HG03575 (cell line): ENCODE results near the gene PDPR.
"Not testable (repeated sequence)": the region's sequence is repeated elsewhere in the genome, so short reads cannot be mapped to it uniquely, and the experiment has no call there.

Experiments
- ATAC-seq: cut with Tn5 transposase; IDR thresholded peaks from one replicate; pipeline ENCODE4 v1.9.1; 2021; ENCODE audit not compliant: unreplicated experiment, insufficient number of reproducible peaks, low FRiP score; ENCODE audit errors: extremely low read depth

Gene PDPR

DNA sequence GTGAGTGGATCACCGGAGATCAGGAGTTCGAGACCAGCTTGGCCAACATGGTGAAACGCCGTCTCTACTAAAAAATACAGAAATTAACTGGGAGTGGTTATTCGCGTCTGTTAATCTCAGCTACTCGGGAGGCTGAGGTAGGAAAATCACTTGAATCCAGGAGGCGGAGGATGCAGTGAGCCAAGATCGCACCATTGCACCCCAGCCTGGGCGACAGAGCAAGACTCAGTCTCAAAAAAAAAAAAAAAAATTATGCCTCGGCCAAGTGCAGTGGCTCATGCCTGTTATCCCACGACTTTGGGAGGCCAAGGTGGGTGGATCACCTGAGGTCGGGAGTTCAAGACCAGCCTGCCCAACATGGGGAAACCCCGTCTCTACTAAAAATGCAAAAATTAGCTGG lies 9.7 kb downstream of the PDPR start:
- ATAC-seq = not testable (repeated sequence)

- ATAC-seq = not testable (repeated sequence)
Measured at GRCh38 chr16:70126226-70126625, 12.1 kb downstream of the PDPR start.

DNA sequence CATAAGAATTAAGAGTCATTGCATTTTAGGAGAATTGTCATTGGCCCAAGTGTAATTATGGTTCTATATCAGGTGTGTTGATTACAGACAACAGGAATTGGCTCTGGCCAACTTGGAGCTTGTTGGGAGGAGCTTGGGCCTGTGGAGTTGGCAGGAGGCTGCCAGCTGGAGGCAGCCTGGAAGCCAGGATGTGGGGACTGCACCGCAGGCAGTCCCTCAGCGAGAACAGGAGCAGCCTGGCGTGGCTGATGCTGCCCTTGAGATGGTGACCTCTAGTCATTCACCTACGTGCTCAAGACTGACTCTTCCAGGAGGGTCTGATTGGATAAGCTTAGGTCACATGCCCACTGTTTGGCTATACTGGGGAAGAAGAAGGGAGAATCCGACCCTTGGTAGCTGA lies 13.6 kb downstream of the PDPR start:
- not testable (repeated sequence) for ATAC-seq

GRCh38 chr16:70128844-70129243 lies 14.7 kb downstream of the PDPR start:
- ATAC-seq = not testable (repeated sequence)

GRCh38 chr16:70135796-70136195 lies 21.7 kb downstream of the PDPR start:
- not testable (repeated sequence) for ATAC-seq

DNA sequence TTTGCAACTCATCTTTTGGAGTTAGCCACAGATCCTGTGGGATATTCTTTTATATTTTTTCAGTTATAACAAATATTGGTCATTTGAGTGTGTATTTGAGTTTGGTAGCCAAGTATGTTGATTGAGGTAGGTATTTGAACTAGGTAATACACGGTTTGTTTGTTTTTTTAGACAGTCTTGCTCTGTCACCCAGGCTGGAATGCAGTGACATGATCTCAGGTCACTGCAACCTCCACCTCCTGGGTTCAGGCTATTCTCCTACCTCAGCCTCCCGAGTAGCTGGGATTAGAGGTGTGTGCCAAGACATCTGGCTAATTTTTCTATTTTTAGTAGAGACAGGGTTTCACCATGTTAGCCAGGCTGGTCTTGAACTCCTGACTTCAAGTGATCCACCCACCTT lies 22.5 kb downstream of the PDPR start:
- ATAC-seq = not testable (repeated sequence)

- not testable (repeated sequence) for ATAC-seq
Measured at GRCh38 chr16:70142739-70143138, 28.6 kb downstream of the PDPR start.

- not testable (repeated sequence) for ATAC-seq
Measured at GRCh38 chr16:70143231-70143895, 29.2 kb downstream of the PDPR start.

DNA sequence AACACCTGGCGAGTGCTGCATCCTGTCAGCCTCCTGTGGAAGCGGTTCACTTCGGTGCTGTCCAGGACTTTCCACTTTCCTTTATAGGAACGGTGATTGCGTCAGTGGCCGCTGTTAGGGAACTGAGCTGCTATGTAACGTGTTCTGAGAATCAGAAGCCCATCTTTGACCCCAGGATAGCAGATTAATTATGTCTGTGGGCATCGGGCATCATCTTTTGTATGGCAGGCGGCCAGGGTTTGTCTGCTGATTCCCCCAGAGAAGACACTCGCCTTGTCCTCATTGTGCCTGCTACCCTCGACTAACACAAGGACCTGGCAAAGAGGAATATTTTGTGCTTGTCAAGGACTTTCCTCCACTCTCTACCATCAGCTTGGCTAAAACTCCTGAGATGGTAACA lies 33.7 kb downstream of the PDPR start:
- not testable (repeated sequence) for ATAC-seq

- not testable (repeated sequence) for ATAC-seq
Measured at GRCh38 chr16:70148453-70148852, 34.3 kb downstream of the PDPR start.

DNA sequence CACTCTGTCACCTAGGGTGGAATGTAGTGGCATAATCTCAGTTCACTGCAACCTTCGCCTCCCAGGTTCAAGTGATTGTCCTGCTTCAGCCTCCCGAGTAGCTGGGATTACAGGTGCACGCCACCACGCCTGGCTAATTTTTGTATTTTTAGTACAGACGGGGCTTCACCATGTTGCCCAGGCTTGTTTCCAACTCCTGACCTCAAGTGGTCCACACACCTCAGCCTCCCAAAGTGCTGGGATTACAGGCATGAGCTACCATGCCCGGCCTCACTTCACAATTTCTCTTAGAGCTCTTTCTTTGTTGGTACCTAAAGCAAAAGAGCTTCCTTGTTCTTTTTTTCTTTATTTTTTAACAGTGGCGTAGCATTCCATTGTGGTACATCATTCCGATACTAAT lies 35.2 kb downstream of the PDPR start:
- ATAC-seq = not testable (repeated sequence)

DNA sequence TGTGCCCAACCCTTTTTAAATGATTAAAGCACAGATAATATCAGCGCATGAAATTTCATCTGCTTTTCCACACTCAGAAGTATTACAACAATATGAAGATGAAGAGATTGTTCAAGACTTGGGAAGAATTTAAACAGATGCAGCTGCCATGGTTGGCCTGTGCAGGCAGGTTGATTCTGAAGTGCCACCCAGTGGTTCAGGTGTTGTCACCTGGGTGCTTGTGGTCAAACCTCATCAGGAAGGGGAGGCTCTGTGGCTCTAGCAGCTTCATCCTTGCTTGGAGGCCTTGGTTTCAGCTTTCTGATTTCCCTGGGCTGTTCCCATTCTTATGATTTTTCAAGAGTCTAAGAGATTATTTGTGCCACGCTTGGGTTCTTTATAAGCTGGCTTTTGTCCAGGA lies 37.3 kb downstream of the PDPR start:
- ATAC-seq = no peak

DNA sequence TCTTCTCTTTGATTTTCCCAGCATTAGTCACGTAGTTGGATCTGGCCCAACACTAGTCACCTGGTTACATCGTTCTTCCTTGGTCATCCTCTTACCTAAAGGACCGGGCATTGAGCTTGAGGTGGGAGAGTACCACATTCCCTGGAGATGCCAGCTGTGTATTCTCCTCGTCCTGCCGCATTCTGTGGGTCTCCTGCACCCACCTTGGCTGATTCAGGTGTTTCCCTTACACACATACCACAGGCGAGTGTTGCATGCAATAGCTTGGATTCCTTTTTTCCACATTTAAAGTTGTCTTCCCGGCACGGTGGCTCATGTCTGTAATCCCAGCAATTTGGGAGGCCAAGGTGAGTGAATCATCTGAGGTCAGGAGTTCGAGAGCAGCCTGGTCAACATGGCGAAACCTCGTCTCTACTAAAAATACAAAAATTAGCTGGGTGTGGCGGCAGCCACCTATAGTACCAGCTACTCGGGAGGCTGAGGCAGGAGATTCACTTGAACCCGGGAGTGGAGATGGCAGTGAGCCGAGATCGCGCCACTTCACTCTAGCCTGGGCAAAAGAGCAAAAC lies 37.9 kb downstream of the PDPR start:
- no peak for ATAC-seq

DNA sequence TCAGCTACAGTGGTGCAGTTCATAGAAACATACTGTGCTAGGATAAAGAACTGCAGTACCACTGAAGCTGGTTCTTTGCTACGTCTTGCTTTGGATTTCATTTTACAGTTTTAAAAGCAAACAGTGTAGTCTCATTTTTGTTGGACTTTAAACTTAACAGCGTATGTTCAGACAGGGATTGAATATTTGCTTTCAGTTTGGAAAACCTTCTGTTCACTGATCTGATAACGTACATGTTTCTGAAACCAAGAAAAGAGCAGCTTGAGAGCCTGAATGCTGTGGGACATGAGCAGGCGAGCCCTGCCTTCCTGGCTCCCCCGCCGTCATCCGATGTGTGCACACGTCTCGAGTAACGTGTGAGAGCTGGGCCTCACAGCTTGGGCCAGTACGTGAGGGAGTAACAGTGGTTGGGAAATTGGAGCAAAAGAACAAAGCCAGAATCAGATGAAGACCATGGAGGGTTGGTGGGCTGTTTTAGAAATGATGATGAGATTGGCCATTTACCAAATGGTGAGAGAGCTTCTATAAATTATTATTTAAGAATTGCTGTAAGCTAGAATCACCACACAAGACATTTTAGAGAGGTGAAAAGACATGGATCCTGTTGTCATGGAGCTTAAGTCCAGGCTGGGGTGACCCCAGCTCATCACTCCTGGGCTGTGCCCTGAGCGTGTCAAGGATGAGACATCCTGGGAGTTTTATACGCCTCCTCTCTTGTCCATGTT lies 38.6 kb downstream of the PDPR start:
- no peak for ATAC-seq

- ATAC-seq = not testable (repeated sequence)
Measured at GRCh38 chr16:70154736-70155135, 40.6 kb downstream of the PDPR start.

DNA sequence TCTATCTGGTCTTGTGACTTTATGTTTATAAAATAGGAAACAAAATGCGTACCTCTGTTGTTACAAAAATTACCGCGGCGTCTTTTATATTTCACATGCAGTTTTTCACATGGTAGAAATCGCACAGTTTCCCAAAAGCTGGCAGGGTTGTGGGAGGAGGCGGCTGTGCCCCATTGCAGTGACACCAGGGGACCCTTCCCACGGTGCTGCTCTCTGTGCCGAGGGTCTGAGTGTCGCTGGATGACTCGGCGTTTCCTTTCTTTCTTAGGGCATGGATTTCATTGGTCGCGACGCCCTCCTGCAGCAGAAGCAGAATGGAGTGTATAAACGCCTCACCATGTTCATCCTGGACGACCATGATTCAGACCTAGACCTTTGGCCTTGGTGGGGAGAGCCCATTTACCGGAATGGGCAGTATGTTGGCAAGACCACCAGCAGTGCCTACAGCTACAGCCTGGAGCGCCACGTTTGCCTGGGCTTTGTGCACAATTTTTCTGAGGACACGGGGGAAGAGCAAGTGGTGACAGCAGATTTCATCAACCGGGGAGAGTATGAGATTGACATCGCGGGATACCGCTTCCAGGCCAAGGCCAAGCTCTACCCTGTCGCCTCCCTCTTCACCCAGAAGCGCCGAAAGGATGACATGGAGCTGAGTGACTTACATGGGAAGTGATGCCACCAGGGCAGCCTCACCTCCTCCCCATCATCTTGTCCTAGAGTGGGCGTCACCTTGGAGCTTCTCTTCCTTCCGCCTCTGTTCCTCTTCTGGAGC lies 42.3 kb downstream of the PDPR start:
- no peak for ATAC-seq

DNA sequence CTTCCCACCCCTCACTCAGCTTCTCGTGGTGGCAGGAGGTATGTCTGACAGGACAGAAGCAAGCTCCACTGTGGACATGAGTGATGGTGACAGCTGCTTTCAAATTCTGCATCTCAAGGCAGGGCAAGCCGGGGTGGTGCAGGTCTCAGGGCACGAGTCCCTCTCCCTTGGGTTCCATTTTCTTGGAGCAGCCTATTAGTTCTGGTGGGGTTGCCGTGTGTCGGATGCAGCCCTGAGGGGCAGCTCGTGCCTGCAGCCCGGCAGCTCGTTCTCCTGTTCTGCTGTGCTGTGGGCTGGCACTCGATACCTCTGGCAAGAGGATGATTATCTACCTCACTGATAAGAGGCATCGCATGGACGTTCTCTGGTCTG lies 43.0 kb downstream of the PDPR start:
- ATAC-seq = no peak

DNA sequence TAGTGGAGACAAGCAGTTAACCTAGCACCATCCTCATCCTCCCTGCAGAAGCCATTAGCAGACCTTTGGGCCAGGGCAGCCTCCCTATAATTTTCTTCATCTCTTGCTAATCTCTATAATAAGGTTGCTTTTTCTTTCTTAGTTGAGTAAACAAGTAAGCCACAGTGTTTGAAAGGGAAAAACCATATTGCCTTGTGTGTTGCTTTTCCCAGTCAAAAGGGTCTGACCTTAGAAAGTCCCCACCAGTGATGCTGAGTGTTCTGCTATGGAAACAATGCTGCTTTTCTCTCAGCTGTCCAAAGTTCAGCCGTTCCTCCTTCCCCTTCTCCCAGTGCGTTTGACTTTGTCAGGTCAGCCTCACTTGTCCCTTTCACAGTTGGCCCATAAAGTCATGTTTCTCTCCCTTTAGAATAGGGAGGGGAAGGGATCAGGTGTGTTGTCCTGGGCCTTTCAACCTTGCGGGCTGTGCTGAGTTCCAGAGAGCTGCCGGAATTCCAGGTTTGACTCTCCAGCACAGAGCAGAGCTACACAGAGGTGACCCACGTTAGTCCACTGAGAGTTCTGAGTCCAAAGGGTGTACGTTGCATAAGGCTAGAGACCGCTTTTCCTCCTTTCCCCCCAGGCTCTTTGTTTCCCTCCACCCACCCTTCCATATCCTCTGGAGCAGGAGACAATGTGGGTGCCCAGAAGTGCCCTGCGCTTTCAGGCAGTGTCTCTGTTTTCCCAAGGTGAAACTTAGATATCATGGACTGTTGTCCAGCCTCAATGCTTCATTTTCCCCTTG lies 43.5 kb downstream of the PDPR start:
- no peak for ATAC-seq
